IMR-90 (cell line): ENCODE measurements around the gene PANX1.

ENCODE experiments used
- CEBPB ChIP-seq: IDR thresholded peaks from 2 replicates; pipeline ENCODE4 v1.6.1; 2012; ENCODE audit warnings: low read depth, low read length, improper control_type of control experiment
- CHD1 ChIP-seq: IDR thresholded peaks from 2 replicates; pipeline ENCODE4 v1.6.1; 2012; ENCODE audit warnings: low read depth, low read length, improper control_type of control experiment
- MXI1 ChIP-seq: IDR thresholded peaks from 2 replicates; pipeline ENCODE4 v1.6.1; 2012; ENCODE audit warnings: low read depth, mild to moderate bottlenecking, low read length, moderate library complexity, borderline replicate concordance
- POLR2A ChIP-seq: IDR thresholded peaks from 2 replicates; pipeline ENCODE4 v1.6.1; 2012; ENCODE audit warnings: mild to moderate bottlenecking, low read depth, low read length
- RAD21 ChIP-seq: IDR thresholded peaks from 2 replicates; pipeline ENCODE4 v1.6.1; 2012; ENCODE audit warnings: low read length, improper control_type of control experiment
- RCOR1 ChIP-seq: IDR thresholded peaks from 2 replicates; pipeline ENCODE4 v1.6.1; 2012; ENCODE audit warnings: mild to moderate bottlenecking, low read length, improper control_type of control experiment; ENCODE audit not compliant: insufficient replicate concordance
- RFX5 ChIP-seq: IDR thresholded peaks from 2 replicates; pipeline ENCODE4 v1.8.0; 2012; ENCODE audit warnings: low read depth, mild to moderate bottlenecking, low read length, moderate library complexity
- TF ChIP-seq, protein P1 (sequence below): fragments of 150-350 bp; IDR thresholded peaks from 2 replicates; pipeline ENCODE4 v1.6.1; 2016; ENCODE audit warnings: low read depth, mild to moderate bottlenecking, low read length, moderate library complexity, borderline replicate concordance
- TF ChIP-seq, protein P2 (sequence below): conservative IDR thresholded peaks from 2 replicates; pipeline ENCODE4 v1.5.1; 2012; ENCODE audit warnings: mild to moderate bottlenecking, low read depth, low read length, improper control_type of control experiment
- TF ChIP-seq, protein P3 (sequence below): fragments of 150-350 bp; IDR thresholded peaks from 2 replicates; pipeline ENCODE4 v1.6.1; 2017; ENCODE audit warnings: mild to moderate bottlenecking, antibody characterized with exemption, low read length, low read depth

DNA sequence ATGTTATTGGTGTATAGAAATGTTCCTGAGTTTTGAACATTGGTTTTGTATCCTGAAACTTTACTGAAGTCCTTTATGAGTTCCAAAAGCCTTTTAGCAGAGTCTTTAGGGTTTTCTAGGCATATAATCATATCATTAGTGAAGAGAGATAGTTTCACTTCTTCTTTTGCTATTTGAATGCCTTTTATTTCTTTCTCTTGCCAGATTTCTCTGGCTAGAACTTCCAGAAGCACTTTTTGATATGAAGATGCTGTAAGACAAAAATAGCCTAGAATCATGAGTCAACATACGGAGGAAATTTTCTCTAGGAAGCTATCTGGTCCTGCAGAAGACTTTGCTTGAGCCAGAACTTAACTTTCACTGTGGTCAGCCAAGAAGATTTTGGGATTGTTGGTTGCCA is 89.1 kb downstream of the PANX1 start:
- no peak for TF ChIP-seq MXI1
- TF ChIP-seq, protein P1, sequence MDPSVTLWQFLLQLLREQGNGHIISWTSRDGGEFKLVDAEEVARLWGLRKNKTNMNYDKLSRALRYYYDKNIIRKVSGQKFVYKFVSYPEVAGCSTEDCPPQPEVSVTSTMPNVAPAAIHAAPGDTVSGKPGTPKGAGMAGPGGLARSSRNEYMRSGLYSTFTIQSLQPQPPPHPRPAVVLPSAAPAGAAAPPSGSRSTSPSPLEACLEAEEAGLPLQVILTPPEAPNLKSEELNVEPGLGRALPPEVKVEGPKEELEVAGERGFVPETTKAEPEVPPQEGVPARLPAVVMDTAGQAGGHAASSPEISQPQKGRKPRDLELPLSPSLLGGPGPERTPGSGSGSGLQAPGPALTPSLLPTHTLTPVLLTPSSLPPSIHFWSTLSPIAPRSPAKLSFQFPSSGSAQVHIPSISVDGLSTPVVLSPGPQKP = no peak
- TF ChIP-seq, protein P2, sequence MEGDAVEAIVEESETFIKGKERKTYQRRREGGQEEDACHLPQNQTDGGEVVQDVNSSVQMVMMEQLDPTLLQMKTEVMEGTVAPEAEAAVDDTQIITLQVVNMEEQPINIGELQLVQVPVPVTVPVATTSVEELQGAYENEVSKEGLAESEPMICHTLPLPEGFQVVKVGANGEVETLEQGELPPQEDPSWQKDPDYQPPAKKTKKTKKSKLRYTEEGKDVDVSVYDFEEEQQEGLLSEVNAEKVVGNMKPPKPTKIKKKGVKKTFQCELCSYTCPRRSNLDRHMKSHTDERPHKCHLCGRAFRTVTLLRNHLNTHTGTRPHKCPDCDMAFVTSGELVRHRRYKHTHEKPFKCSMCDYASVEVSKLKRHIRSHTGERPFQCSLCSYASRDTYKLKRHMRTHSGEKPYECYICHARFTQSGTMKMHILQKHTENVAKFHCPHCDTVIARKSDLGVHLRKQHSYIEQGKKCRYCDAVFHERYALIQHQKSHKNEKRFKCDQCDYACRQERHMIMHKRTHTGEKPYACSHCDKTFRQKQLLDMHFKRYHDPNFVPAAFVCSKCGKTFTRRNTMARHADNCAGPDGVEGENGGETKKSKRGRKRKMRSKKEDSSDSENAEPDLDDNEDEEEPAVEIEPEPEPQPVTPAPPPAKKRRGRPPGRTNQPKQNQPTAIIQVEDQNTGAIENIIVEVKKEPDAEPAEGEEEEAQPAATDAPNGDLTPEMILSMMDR = no peak
- no peak for TF ChIP-seq POLR2A
- TF ChIP-seq CHD1 = no peak
- TF ChIP-seq, protein P3, sequence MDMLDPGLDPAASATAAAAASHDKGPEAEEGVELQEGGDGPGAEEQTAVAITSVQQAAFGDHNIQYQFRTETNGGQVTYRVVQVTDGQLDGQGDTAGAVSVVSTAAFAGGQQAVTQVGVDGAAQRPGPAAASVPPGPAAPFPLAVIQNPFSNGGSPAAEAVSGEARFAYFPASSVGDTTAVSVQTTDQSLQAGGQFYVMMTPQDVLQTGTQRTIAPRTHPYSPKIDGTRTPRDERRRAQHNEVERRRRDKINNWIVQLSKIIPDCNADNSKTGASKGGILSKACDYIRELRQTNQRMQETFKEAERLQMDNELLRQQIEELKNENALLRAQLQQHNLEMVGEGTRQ = no peak
- TF ChIP-seq CEBPB = no peak
- no peak for TF ChIP-seq RCOR1
- TF ChIP-seq RFX5 = no peak
- no peak for TF ChIP-seq RAD21
